LNCAP (cell line): ENCODE measurements around the gene CHMP1A.

Experiments
- CTCF ChIP-seq: fragments of 450-650 bp; IDR thresholded peaks from 2 replicates; pipeline ENCODE4 v1.5.1; 2017; ENCODE audit warnings: mild to moderate bottlenecking

CHMP1A gene

DNA sequence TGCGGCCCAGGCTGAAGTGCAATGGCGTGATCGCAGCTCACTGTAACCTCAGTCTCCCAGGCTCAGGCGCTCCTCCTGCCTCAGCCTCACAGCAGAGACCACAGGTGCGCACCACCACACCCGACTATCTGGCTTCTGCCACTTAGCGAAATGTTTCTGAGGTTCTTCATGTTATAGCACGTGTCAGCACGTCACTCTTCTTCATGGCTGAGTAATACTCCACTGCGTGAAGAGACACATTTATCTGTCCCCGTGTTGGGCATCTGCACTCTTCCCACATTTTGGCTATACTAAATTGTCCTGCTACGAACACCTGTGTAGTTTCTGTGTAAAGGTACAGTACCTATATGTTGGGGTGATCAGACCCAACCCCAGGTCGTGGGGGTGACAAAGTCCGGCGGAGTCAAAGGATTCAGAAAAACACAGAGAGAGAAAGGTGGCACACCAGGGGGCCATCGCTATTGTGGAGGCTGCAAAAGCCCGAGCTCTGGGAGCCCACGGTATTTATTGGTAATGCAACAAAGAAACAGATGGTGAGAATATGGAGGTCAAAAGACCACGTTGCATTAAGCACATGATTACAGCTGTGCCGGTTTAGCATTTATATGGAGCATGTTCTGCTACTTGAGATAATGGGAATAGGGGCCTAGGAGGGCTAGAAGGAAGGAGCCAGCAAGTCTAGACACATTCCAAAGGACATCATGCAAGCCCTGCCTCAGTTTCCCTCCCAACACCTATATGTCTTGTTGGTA, 44.9 kb downstream of the CHMP1A start:
- no peak for TF ChIP-seq CTCF

DNA sequence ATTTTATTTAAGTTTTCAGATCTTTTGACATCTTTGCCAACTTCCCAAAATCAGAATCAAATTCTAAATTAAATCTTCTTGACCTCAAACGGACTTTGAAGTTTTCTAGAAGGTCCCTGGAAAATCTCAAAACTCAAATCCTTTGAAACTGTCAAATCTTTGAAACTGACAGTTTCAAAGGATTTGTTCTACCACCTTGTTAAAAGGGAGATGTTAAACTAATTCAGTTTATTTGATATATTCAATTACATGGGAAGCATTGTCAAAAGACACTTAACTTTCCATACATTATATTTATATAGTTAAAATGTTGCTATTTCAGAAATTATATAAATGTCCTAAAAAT, 47.4 kb downstream of the CHMP1A start:
- TF ChIP-seq CTCF, result no peak

GRCh38 chr16:89607937-89608740, 49.4 kb downstream of the CHMP1A start:
- TF ChIP-seq CTCF, result no peak

DNA sequence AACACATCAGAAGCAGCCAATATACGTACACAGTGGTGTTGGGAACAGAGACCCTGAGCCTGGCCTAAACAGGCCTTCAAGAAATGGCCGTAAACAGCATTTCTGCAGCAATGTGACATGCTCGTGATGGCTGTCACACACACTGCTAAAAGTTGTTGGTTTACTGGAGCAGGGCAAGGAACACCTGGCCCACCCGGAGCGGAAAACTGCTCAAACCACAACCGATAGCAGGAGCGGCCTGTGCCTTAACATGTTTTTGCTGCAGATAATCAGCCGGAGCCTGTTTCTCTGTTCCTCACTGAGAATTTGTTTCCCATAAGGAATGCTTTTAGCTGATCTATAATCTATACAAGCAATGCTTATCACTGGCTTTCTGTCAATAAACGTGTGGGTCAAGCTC, 50.1 kb downstream of the CHMP1A start:
- no peak for TF ChIP-seq CTCF

GRCh38 chr16:89606006-89606405, 51.5 kb downstream of the CHMP1A start:
- TF ChIP-seq CTCF, result no peak

DNA sequence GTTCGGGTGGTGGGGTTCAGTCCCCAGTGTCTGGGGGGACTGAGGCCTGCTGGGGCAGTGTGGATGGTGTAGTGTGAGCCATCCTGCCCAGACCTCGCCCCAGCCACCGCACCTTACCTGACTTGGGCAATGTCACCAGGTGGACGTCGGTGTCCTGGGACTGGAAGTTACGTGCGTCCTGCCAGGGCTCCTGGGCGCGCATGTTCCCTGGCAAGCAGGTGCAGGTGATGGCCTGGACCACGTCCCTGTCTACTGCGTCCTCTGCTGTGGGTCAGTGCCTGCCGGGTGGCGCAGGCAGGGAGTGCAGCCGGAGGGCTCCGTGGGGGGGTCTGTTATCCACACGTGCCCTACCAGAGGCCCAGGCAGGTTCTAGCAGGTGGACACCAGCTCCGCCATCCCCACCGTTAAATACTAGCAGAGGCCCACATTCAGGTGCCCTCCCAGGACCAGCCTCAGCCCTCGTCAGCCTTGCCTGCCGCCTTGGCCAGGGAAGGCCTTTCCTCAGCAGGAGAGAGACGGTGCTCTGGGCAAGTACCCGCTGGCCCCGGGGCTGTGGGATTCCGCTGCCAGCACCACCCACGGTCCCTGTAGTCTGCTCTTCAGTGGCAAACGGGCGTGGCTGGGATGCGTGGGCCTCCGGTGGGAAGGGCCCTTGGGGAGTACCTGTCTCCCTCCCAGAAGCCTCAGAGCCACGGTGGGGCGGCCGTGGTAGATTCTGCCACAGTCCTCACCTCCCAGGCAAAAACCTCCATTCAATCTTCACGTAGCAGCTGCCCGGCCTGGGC, 52.1 kb downstream of the CHMP1A start:
- no peak for TF ChIP-seq CTCF

GRCh38 chr16:89604764-89605163, 52.7 kb downstream of the CHMP1A start:
- TF ChIP-seq CTCF, result no peak
